EH (cell line): ENCODE data around the gene CHAD.
A peak's percentile ranks its signal among the peaks of the same experiment; 100 is the strongest.
"Not testable (repeated sequence)": the region's sequence is repeated elsewhere in the genome, so short reads cannot be mapped to it uniquely, and the experiment has no call there.

Experiments
- DNase-seq: peaks from one replicate; pipeline ENCODE4 v3.0.0-alpha.2; 2015; ENCODE audit warnings: low read depth

Gene CHAD

DNA sequence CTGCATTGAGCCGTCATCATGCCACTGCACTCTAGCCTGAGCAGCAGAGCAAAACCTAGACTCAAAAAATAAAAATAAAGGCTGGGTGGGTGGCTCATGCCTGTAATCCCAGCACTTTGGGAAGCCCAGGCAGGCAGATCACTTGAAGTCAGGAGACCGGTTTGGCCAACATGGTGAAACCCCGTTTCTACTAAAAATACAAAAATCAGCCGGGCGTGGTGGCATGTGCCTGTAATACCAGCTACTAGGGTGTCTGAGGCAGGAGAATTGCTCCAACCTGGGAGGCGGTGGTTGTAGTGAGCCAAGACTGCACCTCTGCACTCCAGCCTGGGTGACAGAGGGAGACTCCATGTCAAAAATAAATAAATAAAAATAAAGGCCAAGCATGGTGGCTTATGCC is 40.6 kb downstream of the CHAD start:
- not testable (repeated sequence) for DNase-seq

DNA sequence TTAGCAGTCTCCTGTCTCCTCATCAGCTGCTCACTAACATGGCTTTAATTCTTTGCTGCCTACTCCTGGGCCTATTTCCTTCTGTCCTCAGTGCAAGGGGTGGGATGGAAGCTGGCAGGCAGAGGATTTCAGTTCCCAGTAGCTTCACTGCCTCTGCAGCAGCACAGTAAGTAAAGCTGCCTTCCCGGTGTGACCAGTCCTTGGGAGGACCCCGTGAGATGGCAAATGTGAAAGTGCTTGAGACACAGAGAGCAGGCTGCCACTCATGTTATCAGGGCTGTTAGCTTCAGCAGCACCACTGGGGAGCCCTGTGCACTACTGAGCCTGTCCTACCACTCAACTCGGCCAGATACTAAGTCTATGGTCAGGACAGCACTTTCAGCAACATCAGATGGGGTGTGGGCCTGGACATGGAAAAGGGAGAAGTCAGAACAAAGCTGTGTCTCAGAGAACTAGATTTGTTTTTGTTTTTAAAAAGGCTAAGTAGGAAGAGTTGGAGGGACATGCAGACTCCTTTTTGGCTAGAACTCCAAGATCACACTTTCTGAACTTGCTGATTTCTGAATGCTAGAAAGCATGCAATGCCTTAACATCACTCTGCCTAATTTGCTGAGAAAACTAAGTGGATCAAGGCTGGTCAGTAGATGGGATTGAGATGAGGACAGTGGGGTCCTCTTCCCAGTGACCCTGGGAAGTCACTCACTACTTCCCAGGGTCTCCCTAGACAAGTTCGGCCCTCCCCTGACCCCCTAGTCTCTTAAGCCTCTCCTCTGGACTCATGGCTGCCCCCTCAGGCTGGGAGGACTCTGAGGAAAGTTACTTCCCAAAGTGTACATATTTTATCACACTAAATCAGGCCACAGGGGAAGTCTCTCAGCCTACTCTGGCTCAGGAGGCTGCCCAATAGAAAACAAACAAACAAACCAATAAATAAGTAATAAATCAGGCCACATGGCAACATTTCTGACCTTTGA is 41.6 kb downstream of the CHAD start:
- DNase-seq = peak; percentile 55

DNA sequence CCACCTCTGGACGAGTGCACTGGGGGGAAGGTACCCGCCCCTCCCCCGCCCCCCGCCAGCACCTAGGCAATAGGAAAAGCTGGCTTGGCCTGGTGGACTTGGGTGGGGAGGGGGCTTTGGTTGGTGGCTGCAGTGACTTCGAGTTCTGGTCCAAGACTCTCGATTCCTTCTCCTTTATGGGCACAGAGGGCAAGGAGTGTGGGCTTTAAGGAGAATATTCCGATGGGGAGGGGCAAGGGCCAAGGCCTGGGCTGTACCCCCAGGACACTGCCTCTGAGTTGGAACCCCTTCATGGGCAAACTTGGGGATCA is 42.3 kb downstream of the CHAD start:
- DNase-seq = no peak

DNA sequence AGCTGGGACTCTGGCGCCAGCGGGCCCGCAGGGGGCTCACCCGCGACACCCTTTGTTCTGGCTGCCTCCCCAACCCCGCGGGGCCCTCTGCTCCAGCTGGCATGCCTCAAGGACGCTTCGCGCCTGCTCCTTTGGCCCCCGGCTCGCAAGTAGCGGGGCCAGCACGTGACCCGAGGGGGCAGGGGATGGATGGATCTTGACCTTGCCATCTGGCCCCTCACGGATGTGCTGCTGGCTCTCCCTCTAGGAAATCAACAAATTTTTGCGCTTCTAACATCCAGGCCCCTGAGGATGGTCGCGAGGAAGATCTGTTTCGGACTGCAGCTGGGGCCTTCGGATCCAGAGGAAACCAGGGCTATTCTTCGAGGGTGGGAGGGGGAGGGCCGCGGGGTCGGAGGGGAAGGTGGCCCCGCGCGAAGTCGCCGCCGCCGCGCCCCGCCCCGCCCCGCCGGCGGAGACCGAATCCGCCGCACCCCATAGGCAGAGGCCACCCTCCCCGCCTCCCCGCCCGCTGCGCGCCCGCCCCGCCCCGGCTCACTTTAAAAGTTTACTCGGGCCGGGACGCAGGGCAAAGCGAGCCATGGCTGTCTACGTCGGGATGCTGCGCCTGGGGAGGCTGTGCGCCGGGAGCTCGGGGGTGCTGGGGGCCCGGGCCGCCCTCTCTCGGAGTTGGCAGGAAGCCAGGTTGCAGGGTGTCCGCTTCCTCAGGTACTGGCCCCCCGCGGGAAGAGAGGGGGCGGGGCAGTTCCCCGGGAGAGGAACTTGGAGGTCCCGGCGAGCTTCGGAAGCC is 42.8 kb downstream of the CHAD start, which contains the start of gene ACSF2:
Gene ACSF2, plus strand, starts transcription at position 537 of the 790 bp plus-strand sequence. Its CDS starts 44 bp downstream, at position 581.
- DNase-seq = peak; percentile 71

DNA sequence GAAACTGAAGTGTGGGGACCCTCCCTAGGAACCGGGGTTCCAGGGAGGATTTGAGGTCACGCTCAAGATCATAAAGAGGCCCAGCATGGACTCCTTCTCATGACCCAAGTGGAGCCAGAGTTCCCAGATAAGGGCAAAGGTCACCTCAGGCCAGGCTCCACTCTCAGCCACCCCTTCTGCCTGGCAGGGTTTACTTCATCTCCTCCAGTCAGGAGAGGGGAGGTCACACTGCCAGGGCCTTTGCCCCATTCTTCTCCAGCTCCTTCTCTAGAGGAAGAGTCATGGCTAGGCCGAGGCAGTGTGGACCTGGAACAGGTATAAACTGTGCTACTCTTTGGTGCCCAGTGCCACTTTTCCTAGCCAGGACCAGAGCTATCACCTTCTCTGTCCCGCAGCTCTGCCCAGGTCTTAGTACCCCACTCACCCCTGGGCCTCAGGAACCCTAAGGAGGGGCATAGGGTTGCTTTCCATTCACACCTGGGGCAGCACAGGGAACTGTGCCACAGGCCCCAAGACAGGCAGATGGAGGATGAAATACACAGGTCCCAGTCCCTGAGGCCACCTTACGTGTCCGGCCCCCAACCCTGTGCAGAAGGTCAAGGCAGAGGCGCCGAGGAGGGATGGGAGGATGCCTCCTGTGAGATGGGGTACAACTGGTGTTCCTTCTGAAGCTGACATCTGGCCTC is 43.5 kb downstream of the CHAD start:
- no peak for DNase-seq

DNA sequence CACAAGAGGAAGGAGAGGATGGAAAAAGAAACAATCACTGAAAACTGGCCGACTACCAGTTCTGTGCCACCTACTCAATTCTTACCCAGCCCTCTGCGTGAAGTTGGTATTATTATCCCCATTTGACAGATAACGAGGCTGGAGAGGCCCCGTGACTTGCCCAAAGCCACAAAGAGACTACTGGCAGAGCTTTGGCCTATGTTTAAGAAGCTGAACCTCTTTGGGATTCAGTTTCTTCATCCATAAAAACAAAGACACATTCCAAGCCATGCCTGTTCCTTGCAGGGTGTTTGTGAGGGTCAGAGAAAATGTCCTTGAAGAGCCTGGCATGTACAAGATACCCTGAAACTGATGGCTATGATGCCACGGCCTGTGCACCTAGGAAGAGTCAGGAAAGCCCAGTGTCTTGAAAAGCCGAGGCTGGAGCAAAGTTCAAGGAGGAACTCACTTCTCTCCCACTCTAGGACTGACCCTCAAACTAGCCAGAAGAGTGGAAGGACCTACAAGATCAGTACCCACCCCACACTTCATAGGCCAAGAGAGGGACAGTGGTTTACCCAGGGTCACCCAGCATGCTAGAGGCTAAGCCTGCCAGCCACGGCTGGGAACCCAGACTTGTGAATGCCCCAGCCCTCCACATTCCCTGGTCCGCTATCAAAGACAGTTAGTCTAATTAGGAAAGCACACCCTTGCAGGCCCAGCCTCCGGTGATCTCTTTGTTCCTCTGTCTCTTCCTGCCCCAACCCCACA is 44.3 kb downstream of the CHAD start:
- no peak for DNase-seq

DNA sequence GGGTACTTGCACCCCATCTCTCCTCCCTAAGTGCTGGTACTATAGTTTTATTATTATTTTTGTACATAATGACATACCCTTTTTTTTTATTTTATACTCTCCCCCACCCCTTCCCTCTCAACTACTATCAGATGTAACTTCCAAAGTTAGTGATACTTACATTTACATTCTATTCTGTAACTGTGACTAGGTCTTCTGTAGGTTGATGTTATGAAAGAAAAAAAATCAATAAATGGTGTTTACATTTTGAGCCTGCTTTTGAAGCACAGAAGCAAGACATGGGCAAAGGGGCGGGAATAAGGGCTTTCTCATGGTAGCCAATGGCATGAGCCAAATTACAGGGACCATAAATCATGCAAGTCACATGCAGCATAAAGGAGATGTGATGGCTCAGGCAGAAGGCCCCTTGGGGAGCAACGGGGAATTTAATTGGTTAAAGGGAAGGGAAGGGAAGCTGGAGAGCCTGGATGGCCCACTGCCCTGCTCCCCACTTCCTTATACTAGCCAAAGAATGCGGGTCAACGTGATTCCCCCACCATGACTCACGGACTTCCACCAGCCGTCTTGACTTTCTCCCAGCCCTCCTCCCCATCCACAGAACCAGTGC is 45.0 kb downstream of the CHAD start:
- peak; percentile 99 for DNase-seq

DNA sequence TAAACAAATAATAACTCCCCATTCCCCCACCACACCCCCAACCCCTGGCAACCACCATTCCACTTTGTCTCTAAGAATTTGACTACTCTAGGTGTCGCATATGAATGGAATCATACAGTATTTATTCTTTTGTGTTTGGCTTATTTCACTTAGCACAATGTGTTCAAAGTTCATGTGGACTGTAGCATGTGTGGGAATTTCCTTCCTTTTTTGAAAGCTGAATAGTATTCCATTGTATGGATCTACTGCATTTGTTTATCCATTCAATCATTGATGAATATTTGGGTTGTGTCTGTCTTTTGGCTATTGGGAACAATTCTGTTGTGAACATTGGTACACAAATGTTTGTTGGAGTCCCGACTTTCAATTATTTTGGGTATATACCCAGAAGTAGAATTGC is 45.9 kb downstream of the CHAD start:
- DNase-seq = no peak

DNA sequence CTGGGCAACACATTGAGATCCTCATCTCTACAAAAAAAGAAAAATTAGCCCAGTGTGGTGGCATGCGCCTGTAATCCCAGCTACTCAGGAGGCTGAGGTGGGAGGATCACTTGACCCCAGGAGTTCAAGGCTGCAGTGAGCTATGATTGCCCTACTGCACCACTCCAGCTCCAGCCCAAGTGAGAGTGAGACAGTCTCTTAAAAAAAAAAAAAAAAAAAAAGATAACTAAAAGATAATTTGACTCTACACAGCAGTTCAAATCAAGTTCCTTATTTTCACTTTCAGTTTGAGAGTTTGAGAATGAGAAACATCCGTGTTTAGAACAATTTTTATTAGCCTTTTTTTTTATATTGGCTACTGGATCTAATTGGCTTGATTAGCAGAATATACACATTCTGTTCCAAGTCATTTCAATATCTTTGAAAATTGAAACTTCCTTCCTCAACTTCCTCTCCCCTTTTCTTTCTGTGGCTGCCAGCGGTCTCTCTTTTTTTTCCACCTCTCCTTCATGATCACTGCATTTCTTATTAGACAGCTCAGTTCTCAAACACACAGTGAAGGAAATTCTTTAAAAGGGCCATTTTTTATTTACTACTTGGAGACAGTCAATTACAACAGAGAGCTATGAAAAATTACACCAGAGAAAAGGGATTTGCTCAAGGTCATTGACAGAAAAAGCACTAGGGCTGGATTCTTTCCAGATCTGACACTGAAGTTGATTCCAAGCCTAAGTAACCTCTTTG is 47.2 kb downstream of the CHAD start:
- DNase-seq = peak; percentile 34

DNA sequence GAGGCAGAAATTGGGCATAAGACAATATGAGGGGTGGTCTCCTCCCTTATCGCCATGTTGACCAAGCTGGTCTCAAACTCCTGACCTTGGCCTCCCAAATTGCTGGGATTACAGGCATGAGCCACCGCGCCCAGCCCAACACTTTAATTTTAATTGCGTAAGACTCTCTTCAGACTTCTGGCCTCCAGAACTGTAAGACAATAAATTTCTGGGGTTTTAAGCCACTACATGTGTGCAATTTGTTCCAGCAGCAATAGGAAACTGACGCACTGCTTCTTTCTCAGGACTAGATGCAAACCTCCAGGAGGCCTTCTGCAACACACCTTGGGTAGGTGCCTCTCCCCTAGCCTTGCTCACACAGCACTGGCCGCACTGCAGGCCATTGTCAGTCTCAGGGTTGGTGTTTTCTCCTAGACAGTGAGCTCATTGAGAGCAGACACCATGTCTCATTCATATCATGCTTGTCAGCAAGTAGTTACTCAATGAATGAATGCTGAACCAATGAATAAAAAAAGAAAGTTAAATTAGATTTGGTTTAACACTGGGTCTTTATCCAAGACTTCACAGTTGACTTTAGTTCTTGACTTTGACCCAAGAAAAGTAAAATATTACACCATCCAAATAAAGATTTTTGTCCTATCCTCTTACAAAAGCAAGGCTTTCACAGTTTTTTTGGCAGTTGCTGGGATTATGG is 48.1 kb downstream of the CHAD start:
- no peak for DNase-seq

DNA sequence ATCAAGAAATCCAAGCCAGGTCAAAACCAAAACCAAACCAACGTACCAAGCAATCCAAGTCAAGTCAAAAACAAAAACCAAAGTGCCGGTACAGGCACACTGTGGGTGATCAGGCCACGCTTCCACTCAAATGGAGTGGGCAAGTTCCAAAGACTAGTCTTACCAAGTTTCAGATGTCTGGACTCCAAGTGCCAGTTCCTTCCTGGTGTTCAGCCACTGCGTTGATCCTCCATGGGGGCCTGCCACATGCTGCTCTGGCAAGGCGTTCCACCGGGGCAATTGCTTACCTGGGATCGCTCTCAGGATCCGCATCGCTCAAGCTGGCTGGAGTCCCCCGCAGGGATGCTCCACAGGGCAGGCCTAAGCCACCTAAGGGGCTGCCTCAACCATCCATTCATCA is 49.1 kb downstream of the CHAD start:
- not testable (repeated sequence) for DNase-seq

DNA sequence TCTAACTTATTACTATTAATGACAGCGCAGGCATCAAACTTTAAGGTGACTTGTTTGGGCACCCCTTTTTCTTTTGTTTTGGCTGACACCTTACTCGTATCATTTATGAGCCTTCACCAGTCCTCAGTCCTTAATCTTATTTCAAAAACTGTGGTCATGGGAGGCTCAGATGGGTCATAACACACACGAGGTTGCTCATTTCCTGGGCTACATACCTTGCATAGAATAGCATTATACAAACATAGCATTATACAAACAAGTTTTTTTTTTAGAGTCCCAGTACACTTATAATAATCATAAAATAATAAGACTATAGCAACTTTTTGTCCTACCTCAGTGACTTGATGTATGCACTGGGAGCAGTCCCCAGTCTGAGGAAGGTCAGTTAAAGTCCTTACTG is 53.9 kb downstream of the CHAD start:
- peak; percentile 32 for DNase-seq
